Ishikawa (cell line): ENCODE measurements around the gene GBX2.

Experiments
- CEBPB ChIP-seq: IDR thresholded peaks from 2 replicates; pipeline ENCODE4 v1.6.1; 2012
- CREB1 ChIP-seq: IDR thresholded peaks from 2 replicates; pipeline ENCODE4 v1.6.1; 2012; ENCODE audit warnings: low read depth
- EGR1 ChIP-seq: IDR thresholded peaks from 2 replicates; pipeline ENCODE4 v1.6.1; 2012
- EP300 ChIP-seq: IDR thresholded peaks from 2 replicates; pipeline ENCODE4 v1.6.1; 2012; ENCODE audit warnings: borderline replicate concordance
- FOXM1 ChIP-seq: IDR thresholded peaks from 2 replicates; pipeline ENCODE4 v1.6.1; 2012; ENCODE audit warnings: low read depth, borderline replicate concordance
- MAX ChIP-seq: IDR thresholded peaks from 2 replicates; pipeline ENCODE4 v1.6.1; 2012
- NFIC ChIP-seq: IDR thresholded peaks from 2 replicates; pipeline ENCODE4 v1.6.1; 2012
- RAD21 ChIP-seq: IDR thresholded peaks from 2 replicates; pipeline ENCODE4 v1.6.1; 2012; ENCODE audit warnings: low read depth
- REST ChIP-seq: IDR thresholded peaks from 2 replicates; pipeline ENCODE4 v1.6.1; 2012; ENCODE audit warnings: low read depth, mild to moderate bottlenecking
- TAF1 ChIP-seq: IDR thresholded peaks from 2 replicates; pipeline ENCODE4 v1.6.1; 2012; ENCODE audit warnings: low read depth, mild to moderate bottlenecking
- TCF12 ChIP-seq: IDR thresholded peaks from 2 replicates; pipeline ENCODE4 v1.6.1; 2012; ENCODE audit warnings: low read depth
- TEAD4 ChIP-seq: IDR thresholded peaks from 2 replicates; pipeline ENCODE4 v1.6.1; 2012
- USF1 ChIP-seq: IDR thresholded peaks from 2 replicates; pipeline ENCODE4 v1.6.1; 2012
- YY1 ChIP-seq: IDR thresholded peaks from 2 replicates; pipeline ENCODE4 v1.6.1; 2012; ENCODE audit warnings: low read depth
- ZBTB7A ChIP-seq: IDR thresholded peaks from 2 replicates; pipeline ENCODE4 v1.6.1; 2012; ENCODE audit warnings: low read depth

Gene GBX2

GRCh38 chr2:236171680-236172254 is 3.6 kb upstream of the GBX2 start:
- TF ChIP-seq CREB1 (no peak), TEAD4 (no peak), RAD21 (no peak), NFIC (no peak), EGR1 (no peak), FOXM1 (no peak), EP300 (no peak), REST (no peak)

GRCh38 chr2:236171181-236171679 is 3.0 kb upstream of the GBX2 start:
- TF ChIP-seq TCF12 (no peak), NFIC (no peak), MAX (no peak), ZBTB7A (no peak), CEBPB (no peak), USF1 (no peak), REST (no peak)

GRCh38 chr2:236170590-236171165 is 2.5 kb upstream of the GBX2 start:
- TF ChIP-seq YY1: no peak
- TF ChIP-seq EGR1: no peak
- TF ChIP-seq USF1: no peak
- no peak for TF ChIP-seq NFIC
- TF ChIP-seq CEBPB: no peak
- TF ChIP-seq FOXM1: no peak
- no peak for TF ChIP-seq MAX
- TF ChIP-seq TAF1: no peak
- no peak for TF ChIP-seq ZBTB7A
- TF ChIP-seq CREB1: no peak
- no peak for TF ChIP-seq RAD21
- no peak for TF ChIP-seq TCF12
- no peak for TF ChIP-seq EP300
- no peak for TF ChIP-seq TEAD4

GRCh38 chr2:236169741-236170589 is 1.8 kb upstream of the GBX2 start:
- TF ChIP-seq MAX: no peak
- no peak for TF ChIP-seq USF1
- TF ChIP-seq EP300: no peak
- TF ChIP-seq TEAD4: no peak
- no peak for TF ChIP-seq ZBTB7A
- TF ChIP-seq CREB1: no peak
- TF ChIP-seq RAD21: no peak
- TF ChIP-seq TAF1: no peak
- no peak for TF ChIP-seq FOXM1
- TF ChIP-seq CEBPB: no peak
- TF ChIP-seq YY1: no peak
- TF ChIP-seq EGR1: no peak
- TF ChIP-seq REST: no peak
- no peak for TF ChIP-seq TCF12
- no peak for TF ChIP-seq NFIC
